ENCODE results near the gene NSUN4. TPM values are rescaled to one million over a fixed set of nuclear protein-coding genes. Genes with fewer than 3 reads are reported as not detected.
"Not testable (repeated sequence)": the region's sequence is repeated elsewhere in the genome, so short reads cannot be mapped to it uniquely, and the experiment has no call there.

NSUN4 gene
- polyA plus RNA-seq, 4 donors: 25.6 to 26.0 (median 25.8) TPM

- DNase-seq (ENCODE audit: low read depth in 4 of 4, low spot score in 3 of 4): not testable (repeated sequence)
Measured at GRCh38 chr1:46325285-46326076, 15.1 kb upstream of the NSUN4 start.

- DNase-seq (ENCODE audit: low read depth in 4 of 4, low spot score in 3 of 4): not testable (repeated sequence)
Measured at GRCh38 chr1:46328182-46328581, 12.4 kb upstream of the NSUN4 start.

GRCh38 chr1:46329807-46330206, 10.8 kb upstream of the NSUN4 start:
- DNase-seq (ENCODE audit: low read depth in 4 of 4, low spot score in 3 of 4): not testable (repeated sequence)

GRCh38 chr1:46330381-46330780, 10.2 kb upstream of the NSUN4 start:
- not testable (repeated sequence) for DNase-seq (ENCODE audit: low read depth in 4 of 4, low spot score in 3 of 4)

- DNase-seq (ENCODE audit: low read depth in 4 of 4, low spot score in 3 of 4): not testable (repeated sequence)
Measured at GRCh38 chr1:46331786-46332540, 8.6 kb upstream of the NSUN4 start.

- no peak for DNase-seq (ENCODE audit: low read depth in 4 of 4, low spot score in 3 of 4)
Measured at GRCh38 chr1:46333300-46334029, 7.1 kb upstream of the NSUN4 start.

- DNase-seq (ENCODE audit: low read depth in 4 of 4, low spot score in 3 of 4): no peak
Measured at GRCh38 chr1:46334030-46334384, 6.6 kb upstream of the NSUN4 start.

- DNase-seq (ENCODE audit: low read depth in 4 of 4, low spot score in 3 of 4): no peak
Measured at GRCh38 chr1:46335081-46335480, 5.5 kb upstream of the NSUN4 start.

GRCh38 chr1:46337409-46337808, 3.2 kb upstream of the NSUN4 start:
- DNase-seq (ENCODE audit: low read depth in 4 of 4, low spot score in 3 of 4): not testable (repeated sequence)

GRCh38 chr1:46341222-46342083, 846 bp downstream of the NSUN4 start:
- no peak for DNase-seq (ENCODE audit: low read depth in 4 of 4, low spot score in 3 of 4)

GRCh38 chr1:46342084-46342656, 1.6 kb downstream of the NSUN4 start:
- DNase-seq (ENCODE audit: low read depth in 4 of 4, low spot score in 3 of 4): no peak

GRCh38 chr1:46342677-46343350, 2.2 kb downstream of the NSUN4 start:
- DNase-seq (ENCODE audit: low read depth in 4 of 4, low spot score in 3 of 4): no peak

GRCh38 chr1:46343351-46343695, 2.7 kb downstream of the NSUN4 start:
- no peak for DNase-seq (ENCODE audit: low read depth in 4 of 4, low spot score in 3 of 4)

GRCh38 chr1:46343705-46344104, 3.1 kb downstream of the NSUN4 start:
- no peak for DNase-seq (ENCODE audit: low read depth in 4 of 4, low spot score in 3 of 4)

GRCh38 chr1:46344481-46344880, 3.9 kb downstream of the NSUN4 start:
- no peak for DNase-seq (ENCODE audit: low read depth in 4 of 4, low spot score in 3 of 4)

GRCh38 chr1:46345281-46345680, 4.7 kb downstream of the NSUN4 start:
- DNase-seq (ENCODE audit: low read depth in 4 of 4, low spot score in 3 of 4): no peak

- no peak for DNase-seq (ENCODE audit: low read depth in 4 of 4, low spot score in 3 of 4)
Measured at GRCh38 chr1:46352363-46352762, 11.8 kb downstream of the NSUN4 start.

- DNase-seq (ENCODE audit: low read depth in 4 of 4, low spot score in 3 of 4): not testable (repeated sequence)
Measured at GRCh38 chr1:46355920-46356319, 15.3 kb downstream of the NSUN4 start.

GRCh38 chr1:46362158-46362557, 21.6 kb downstream of the NSUN4 start:
- no peak for DNase-seq (ENCODE audit: low read depth in 4 of 4, low spot score in 3 of 4)

GRCh38 chr1:46363121-46363520, 22.5 kb downstream of the NSUN4 start:
- DNase-seq (ENCODE audit: low read depth in 4 of 4, low spot score in 3 of 4): no peak

All from right renal pelvis (tissue), 4 donors.